ENCODE measurements around the gene HAAO.
"Not testable (repeated sequence)": the region's sequence is repeated elsewhere in the genome, so short reads cannot be mapped to it uniquely, and the experiment has no call there.

DNA sequence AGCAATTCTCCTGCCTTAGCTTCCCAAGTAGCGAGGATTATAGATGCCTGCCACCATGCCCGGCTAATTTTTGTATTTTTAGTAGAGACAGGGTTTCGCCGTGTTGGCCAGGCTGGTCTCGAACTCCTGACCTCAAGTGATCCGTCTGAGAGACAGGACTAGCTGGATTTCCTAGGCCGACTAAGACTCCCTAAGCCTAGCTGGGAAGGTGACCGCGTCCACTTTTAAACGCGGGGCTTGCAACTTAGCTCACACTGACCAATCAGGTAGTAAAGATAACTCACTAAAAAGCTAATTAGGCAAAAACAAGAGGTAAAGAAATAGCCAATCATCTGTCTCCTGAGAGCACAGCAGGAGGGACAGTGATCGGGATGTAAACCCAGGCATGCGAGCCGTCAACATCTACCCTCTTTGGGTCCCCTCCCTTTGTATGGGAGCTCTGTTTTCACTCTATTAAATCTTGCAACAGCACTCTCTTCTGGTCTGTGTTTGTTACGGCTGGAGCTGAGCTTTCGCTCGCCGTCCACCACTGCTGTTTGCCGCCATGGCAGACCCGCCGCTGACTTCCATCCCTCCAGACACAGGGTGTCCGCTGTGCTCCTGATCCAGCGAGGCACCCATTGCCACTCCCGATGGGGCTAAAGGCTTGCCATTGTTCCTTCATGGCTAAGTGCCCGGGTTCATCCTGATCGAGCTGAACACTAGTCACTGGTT is 39.3 kb upstream of the HAAO start:
- TF ChIP-seq, protein P1, sequence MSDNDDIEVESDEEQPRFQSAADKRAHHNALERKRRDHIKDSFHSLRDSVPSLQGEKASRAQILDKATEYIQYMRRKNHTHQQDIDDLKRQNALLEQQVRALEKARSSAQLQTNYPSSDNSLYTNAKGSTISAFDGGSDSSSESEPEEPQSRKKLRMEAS (IDR thresholded peaks at IDR 0.05; ENCODE audit: insufficient read depth, insufficient read length) = not testable (repeated sequence)
- TF ChIP-seq EZH2 (IDR thresholded peaks at IDR 0.05; ENCODE audit: borderline replicate concordance, low read depth, low read length, severe bottlenecking); POLR2AphosphoS5 (IDR thresholded peaks at IDR 0.05; ENCODE audit: insufficient read depth, low read depth, low read length): not testable (repeated sequence)
- TF ChIP-seq, protein P2, sequence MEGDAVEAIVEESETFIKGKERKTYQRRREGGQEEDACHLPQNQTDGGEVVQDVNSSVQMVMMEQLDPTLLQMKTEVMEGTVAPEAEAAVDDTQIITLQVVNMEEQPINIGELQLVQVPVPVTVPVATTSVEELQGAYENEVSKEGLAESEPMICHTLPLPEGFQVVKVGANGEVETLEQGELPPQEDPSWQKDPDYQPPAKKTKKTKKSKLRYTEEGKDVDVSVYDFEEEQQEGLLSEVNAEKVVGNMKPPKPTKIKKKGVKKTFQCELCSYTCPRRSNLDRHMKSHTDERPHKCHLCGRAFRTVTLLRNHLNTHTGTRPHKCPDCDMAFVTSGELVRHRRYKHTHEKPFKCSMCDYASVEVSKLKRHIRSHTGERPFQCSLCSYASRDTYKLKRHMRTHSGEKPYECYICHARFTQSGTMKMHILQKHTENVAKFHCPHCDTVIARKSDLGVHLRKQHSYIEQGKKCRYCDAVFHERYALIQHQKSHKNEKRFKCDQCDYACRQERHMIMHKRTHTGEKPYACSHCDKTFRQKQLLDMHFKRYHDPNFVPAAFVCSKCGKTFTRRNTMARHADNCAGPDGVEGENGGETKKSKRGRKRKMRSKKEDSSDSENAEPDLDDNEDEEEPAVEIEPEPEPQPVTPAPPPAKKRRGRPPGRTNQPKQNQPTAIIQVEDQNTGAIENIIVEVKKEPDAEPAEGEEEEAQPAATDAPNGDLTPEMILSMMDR (IDR thresholded peaks at IDR 0.05; ENCODE audit: extremely low read depth in 1 of 2, insufficient read depth in 1 of 2, low read depth in 1 of 2, low read length in 2 of 2) = not testable (repeated sequence)
